Dedifferentiated amniotic fluid mesenchymal stem cell (primary cell): ENCODE measurements around the gene ANO2.

Experiments
- DNase-seq: peaks from one replicate; pipeline ENCODE4 v3.0.0-alpha.2; 2016; ENCODE audit errors: extremely low spot score

ANO2 gene

DNA sequence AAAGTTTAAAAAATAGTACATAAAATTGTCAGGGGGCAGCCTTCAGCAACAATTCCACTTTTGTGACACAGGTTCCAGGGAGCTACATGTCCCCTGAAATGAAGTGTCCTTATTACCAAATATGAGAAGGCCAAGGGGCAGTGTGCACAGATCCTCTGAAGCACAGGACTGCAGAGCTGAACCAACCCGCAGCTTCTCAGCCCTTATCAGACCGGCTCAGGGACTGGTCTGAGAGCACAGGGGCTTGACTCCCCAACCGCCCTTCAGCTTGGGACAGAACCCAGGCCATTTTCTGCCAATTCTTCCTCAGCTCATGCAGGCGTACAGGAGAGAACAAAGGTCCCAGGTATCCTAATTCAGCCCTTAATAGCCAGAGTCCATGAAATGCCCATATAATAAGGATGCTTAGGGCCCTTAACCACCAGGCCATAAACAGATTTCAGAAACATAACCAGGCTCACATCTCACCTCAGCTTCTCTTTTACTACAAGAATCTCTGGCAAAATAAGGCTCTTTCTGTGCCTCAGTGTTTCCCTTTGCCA is 221.3 kb downstream of the ANO2 start:
- DNase-seq, result no peak

DNA sequence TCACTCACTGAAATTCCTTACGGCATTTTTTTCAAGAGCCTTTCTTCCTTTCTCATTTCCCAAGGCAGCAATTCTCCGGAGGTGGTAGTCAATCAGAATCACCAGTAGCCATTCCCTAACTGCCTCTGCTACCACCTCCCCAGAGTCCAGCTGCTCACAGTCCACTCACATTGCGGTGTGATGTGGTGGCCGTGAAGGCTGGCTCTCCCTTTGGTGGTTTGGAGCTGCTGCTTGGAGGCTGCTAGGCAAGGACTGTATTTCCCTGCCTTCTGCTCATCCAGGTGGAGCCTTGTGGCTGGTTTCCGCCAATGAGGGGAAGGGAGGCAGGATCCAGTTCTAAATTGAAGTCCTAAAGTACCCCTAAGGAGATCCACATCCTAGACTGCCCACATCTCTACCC is 222.0 kb downstream of the ANO2 start:
- DNase-seq, result no peak

DNA sequence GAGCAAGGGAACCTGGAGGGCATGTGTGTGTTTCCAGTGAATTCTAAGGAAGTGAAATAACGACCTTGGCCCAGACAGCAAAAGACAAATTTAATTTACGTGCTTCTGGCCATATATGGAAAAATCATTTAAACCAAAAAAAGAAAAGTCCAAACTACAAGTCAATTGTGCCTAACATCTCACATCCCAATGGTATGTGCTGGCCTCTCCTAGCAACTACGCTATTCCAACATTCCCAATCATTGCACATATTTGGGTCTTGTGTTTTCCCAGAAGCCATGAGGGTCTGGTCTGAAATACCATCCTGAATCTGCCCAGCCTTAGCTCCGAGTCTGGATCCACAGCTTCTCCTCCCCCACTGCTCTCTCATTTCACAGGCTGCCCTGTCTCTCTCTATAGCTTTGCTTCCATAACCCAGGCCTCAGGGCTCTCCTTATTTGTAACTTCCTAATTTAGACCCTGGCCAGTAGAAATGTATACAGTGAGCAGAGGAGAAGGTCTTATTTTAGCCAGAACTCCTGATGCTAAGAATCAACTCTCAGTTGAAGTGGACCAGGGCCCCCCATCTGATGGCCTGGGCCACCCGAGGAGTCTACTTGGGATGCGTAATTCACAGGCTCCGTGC is 224.6 kb downstream of the ANO2 start:
- DNase-seq, result no peak

DNA sequence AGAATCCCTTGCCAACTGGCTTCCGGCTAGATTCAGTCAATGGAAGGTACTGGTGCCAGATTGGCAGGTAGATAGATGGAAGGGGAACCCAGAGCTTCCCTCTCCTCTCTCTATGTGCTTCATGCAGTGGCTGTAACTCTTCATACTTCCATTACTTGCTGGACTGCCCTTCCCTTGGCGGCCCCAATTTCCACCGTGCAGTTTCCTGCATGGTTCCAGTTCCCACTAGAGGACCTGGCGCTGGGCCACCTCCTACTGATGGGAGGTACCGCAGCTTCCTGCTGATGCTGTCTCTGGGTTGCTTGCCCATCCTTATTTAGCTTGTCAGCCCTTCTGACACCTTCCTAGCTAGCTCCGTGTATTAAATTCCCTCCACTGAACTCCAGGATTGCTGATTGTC is 226.4 kb downstream of the ANO2 start:
- no peak for DNase-seq

DNA sequence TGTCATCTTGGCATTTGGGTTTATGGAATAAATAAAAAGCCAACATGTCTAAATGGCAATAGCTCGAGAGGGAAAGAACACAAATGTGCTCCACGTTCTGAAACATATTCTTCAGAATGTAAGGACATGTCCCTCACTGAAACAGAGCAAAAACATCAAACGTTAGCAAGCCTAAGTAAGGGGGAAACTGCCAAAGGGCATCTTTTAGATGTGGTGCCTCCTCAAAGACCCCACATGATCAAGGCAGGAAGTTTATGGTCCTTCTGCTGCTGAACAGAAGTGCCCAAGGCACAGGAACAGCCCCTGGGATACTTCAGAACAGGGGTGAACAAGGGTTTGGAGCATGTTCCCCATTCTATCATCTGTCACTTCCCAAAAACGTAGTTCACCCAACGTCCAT is 227.0 kb downstream of the ANO2 start:
- no peak for DNase-seq

DNA sequence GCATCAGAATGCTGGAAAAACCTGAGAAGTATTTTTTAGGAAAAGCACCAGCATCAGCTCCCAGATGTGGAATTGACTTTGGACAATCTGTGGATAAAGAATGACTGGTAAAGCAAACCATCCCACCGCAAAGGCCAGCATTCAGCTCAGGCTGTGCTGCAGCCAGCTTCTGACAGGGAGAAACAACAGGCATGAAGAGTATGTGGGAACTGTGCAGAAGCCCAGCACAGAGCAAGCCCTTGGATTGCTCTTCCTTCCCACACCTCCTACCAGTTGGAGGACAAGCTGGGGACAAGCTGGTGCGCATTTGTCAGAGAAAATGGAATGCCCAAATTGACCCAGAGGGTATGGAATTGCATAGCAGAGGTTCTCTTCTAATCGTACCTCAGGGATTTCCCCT is 228.1 kb downstream of the ANO2 start:
- DNase-seq, result no peak

DNA sequence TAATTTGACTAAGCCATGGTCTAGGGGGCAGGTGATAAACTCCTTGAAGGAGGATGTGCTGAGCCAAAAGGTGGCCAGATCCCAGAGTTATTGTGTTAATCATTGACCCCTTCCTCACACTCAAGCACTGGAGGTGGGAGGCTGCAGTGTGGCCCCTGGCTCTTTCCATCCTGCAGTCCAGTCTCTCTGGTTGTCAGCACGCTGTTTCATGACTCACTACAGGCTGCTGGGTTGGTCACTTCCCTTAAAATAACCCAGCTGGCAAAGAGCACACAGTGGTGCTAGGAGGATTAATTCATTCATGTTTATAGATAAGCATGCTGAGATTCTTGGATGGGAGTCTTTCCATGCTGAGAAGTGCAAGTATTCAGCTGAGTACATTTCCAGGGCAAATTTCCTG is 228.9 kb downstream of the ANO2 start:
- no peak for DNase-seq

DNA sequence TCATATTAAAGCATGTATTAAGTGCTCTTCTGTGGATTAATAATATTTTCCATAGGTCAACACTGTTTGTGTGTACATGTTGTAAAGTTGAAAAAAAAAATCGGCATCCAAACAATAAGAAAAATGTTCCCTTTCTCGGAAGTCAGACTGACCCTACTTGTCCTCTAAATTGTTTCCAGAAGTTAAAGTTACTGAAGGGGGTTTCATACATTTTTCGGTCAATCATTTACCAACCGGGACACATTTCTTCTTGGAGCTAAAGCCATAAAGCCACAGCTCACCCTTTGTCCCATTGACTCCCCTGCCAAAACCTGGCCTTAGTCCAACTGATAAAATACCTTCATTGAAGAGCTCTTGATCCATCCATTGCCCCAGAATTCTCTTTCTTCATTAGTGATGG is 230.0 kb downstream of the ANO2 start:
- no peak for DNase-seq

DNA sequence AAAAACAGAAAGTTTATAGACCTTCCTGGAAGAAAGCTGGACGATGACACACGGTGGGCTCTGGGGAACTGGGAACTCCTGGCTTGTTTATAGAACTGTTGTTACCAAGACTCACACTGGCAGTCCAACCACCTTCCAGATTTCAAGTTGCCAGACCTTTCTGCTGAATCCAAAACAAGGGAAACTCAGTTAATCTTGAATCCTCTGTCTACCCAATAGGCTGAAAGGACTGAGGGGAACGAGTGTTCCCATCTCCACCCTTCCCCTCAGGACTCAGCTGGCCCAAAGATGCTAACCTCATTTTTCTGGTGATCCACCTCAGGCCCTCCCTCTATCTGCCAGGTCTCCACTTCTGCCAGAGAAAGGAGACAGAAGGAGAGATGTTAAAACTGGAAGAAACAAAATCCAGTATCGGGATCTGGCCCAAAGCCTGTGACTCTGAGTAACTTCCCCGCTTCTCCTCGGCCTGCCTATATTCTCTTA is 231.4 kb downstream of the ANO2 start:
- no peak for DNase-seq

DNA sequence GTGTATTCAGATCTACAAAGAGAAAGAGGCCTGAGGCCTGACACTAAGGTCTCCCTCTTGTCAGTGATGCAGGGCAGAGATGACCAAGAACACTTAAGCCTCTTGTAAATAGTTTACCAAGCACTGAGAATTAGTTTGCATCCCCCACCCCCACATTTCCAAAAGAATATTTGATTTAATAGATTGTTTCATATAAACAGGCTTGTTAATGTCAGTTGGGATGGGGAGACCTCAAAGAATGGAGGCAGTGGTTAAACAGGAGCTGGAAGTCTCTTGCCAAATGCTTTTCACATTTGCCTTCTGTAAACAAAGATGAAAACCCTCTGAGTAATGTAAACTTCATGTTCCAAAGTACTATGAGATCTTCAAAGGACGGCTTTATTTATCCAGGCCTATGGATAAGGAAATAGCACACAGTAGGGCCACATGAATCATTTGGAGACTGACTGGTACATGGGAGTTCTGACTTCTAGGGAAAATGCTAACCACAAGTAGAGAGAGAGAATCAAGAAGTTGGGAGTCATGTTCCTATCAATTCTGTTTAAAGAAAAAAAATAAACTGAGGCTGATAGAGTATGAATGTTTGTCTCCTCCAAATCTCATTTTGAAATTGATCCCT is 234.7 kb downstream of the ANO2 start:
- no peak for DNase-seq

DNA sequence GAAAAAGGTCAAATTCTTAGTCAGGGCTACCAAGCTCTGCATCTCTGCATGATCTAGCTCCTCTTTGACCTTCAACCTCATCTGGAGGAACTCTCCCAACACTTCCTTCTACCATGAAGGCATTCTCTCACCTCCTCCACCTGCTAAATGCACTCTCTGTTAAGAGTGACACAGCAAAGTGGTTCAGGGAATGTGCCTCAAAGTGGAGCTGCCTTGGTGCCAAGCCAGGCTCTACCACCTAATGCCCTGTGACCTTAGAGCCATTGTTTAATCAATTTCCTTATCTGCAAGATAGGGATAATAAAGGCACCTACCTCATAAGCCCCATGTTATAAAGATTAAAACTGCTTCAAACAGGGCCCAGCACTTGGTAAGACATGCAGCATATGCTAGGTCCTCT is 236.7 kb downstream of the ANO2 start:
- no peak for DNase-seq

DNA sequence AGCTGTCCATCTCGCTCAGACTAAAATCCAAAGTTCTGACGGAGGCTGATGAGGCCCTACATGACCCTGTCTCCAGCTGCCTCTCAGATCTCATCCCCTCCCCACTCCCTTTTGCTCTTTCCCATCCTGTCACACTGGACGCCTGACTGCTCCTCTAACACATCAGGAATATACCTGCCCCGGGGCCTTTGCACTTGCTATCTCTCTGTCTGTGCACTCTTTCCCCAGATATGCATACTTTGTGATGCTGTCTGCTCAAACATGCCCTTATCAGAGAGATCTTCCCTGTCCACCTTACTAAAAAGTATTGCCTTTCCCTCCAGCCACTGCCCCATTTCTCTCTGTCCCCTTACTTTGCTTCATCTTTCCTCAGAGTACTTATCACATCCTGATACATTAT is 238.8 kb downstream of the ANO2 start:
- DNase-seq, result no peak

DNA sequence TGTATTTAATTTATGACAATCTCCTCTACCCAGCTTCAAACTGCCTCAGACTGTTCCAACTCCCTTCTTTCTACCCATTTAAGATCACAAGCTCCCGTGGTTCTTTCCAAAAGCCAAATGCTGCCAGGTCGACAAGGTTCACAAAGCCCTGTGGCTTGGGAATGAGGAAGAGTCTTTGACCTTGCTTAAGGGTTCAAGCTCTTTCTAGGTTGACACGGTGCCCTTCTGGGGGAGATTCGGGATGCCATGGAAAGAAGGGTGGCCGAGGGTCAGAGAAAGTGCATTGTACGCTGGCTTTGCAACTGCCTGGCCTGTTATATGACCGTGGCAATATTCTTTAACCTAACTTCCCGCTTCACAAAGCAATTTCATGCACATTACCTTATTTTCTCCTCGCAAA is 239.3 kb downstream of the ANO2 start:
- DNase-seq, result no peak

DNA sequence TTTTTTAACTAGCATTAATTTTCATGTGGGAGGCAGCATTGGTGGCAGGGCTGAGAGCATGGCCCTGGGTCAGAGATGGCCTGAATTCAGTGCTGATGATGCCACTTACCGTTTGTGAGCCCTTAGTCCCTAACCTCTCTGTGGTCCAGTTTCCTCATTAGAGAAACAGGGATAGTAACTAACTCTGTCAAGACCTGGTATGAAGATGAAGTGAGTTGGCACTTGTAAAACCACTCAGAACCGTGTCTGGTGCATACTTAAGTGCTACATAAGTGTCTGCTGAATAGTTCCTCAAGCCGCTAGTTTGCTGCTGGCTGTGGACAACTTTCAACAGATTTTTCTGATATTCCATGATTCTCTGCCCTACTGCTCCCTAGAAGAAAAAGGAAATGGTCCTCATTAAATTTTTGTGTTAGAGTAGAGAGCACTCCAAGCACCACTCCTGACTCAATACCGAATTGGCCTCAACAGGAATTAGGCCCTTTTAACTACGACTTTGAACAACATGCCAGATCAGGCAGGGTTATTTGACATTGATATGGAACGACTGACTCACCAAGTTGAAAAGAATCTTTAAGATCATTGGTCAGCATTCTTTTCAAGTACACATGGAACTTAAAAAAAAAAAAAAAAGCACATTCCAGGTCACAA is 250.2 kb downstream of the ANO2 start:
- no peak for DNase-seq

DNA sequence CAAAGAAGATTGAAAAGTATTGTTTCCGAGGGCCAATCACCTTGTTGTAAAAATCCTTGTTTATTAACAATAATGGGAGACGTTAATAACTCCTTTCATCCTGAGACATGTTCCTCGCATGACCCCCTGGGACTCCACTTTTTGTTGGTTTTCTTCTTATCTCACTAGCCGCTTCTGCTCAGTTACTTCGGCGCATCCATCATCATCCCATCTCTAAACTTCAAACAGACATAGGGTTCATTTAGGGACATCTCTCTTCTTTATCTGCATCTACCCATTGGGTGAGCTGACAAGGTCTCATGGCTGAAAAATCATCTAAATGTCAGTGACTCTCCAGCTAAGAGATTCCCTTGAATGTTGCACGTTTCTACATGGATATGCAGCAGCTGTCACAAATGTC is 252.2 kb downstream of the ANO2 start:
- no peak for DNase-seq

DNA sequence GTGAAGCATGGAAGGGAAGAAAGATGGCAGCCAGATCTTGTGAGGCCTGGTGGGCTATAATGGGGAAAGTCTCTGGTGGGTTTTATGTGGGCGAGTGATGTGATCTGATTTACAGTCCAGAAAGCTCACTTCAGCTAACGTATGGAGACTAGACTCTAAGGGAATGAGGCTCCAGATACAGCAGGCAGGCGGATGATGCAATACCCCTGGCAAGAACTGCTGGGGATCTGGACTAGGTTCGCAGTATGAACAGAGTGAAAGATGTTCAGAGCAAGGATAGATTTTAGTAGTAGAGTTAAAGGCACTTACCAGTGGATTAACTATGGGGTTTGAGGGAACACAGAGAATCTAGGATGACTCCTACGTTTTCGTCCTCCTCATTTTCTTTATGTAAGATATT is 253.1 kb downstream of the ANO2 start:
- DNase-seq, result no peak

DNA sequence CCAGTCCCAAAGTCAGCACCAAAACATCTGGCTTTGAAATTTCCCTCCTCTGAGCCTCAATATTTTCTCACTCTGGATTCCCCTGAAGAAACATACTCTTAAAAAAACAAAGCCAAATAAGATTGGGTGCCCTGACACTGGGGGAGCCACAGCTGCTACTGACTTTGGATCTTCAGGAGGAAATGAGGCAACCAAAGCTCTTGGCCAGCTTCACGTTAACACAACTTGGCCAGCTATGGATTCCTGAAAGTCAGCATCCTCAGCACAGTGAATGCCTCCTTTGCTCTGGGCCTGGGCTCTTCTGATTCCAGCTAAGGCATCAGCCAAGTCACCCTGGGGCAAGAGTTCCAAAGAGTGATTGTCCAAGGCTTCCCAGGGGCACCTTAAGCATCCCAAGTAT is 254.8 kb downstream of the ANO2 start:
- no peak for DNase-seq

DNA sequence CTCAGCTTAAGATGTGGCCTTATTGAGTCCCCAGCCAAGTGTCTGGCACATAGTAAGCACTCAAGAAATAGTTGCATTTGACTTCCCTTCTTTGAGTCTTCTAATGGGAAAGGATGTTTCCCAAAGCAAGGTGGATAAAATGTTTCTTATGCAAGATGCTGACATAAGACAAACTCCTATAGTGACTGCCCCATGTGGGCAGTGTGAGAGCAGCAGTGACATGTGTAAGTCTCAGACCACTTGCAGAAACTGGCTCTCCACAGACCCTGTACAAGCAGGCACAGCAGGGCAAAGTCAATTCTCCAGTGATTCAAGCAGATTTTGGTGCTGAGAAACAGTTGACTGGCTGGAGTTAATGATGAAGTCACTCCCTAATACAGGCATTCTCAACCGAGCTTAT is 255.3 kb downstream of the ANO2 start:
- no peak for DNase-seq

DNA sequence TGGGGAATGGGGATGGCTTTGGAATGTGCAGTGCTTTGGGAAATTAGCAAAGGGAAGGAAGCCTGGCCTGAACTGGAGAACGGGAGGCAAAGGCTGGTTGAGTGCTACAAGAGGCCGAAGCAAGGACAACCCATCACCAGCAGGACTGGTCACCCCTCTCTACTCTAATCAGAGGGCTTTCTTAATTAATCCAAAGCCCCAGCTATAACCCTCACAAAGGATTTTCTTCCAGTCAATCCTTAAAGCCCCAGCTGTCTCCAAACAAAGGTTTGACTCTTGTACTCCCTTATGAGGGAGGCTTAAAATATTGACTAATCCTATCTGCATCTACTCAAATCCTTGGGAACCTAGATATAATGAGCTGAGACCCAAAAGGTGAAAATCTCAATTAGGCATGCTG is 256.8 kb downstream of the ANO2 start:
- no peak for DNase-seq

DNA sequence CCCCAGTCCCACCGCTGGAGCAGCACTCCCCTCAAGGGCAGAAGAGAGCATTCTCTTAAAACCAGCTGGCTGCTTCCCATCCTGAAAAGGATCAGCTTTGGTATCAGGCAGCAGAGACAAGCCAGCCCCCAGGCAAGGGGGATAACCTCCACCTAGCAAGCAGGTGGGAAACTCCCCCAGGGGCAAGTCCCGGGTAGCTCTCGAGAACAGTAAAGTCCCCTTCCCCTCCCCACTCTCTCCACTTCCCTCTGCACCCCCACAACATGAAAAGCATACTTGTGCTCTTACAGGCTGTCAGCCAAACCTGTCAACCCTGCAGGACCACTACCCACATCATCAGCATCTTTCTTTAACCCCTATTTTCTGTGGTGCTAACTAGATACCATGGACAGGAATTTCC is 259.1 kb downstream of the ANO2 start:
- DNase-seq, result no peak

DNA sequence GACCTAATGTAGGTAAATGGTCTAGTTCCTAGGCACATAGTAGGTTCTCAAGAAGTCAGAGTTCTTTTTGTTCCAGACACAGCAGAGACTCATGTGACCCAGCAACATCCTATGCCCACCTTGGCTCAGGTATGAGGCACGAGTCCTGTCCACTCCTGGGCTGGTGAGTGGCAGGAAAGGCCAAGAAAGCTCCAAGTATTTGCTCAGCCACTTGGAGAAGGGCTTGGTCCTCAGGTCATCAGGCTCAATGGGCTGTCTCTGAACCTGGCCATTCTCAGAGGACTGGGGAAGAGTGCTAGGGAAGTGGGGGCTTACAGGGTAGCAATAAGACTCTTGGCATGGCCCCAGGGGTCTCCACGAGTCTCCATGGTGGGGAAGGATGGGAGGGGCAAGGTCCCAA is 260.1 kb downstream of the ANO2 start:
- no peak for DNase-seq

DNA sequence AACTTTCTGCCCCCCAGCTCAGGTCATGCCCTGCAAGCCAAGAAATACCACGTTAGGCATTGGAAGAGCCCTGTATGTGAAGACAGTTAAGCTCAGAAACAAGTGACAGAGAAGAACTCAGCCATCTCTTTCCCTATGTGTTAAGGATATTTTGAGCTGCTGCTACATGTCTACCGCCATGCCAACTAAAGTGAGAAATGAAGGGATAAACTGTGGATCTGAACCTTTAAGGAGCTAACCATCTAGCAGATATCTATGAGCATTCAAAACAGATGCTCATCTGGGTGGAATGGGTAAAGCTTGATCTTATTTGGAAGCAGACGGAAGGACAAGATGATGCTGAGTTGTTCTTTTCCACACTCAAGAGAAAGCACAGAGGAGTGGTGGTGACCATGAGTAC is 262.5 kb downstream of the ANO2 start:
- no peak for DNase-seq

DNA sequence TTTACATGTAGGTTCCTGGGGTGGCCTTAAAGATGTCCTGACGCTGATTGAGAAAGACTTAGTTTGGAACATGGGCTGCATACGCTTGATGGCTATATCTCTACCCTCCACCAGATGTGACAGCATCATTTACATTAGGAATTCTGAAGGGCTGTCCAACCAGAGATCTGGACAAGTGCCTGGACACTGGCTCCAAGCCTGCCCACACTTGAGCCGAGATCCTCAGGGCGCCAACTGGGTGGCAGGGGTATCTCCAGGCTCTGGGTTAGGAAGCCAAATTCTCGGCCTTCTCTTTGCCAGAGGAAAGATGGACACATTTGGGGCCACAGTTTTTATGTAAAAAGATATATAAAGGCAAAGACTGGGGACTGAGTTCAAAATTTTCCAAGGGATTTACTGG is 266.9 kb downstream of the ANO2 start:
- no peak for DNase-seq
